B cell (primary cell): ENCODE results near the gene TWIST2.

Source experiments
- CTCF ChIP-seq: fragments of 200-600 bp; IDR thresholded peaks from one replicate; pipeline ENCODE4 v1.8.0; 2022; ENCODE audit warnings: antibody characterized with exemption, mild to moderate bottlenecking
- EZH2 ChIP-seq: IDR thresholded peaks from 2 replicates; pipeline ENCODE4 v1.6.1; 2012; ENCODE audit warnings: borderline replicate concordance, low read depth, mild to moderate bottlenecking, moderate library complexity, low read length; ENCODE audit not compliant: insufficient read depth, poor library complexity, severe bottlenecking

- TF ChIP-seq CTCF (no peak), EZH2 (no peak)
Measured at GRCh38 chr2:238893349-238894000, 45.6 kb downstream of the TWIST2 start.
